ENCODE measurements around the gene SMURF2.

DNA sequence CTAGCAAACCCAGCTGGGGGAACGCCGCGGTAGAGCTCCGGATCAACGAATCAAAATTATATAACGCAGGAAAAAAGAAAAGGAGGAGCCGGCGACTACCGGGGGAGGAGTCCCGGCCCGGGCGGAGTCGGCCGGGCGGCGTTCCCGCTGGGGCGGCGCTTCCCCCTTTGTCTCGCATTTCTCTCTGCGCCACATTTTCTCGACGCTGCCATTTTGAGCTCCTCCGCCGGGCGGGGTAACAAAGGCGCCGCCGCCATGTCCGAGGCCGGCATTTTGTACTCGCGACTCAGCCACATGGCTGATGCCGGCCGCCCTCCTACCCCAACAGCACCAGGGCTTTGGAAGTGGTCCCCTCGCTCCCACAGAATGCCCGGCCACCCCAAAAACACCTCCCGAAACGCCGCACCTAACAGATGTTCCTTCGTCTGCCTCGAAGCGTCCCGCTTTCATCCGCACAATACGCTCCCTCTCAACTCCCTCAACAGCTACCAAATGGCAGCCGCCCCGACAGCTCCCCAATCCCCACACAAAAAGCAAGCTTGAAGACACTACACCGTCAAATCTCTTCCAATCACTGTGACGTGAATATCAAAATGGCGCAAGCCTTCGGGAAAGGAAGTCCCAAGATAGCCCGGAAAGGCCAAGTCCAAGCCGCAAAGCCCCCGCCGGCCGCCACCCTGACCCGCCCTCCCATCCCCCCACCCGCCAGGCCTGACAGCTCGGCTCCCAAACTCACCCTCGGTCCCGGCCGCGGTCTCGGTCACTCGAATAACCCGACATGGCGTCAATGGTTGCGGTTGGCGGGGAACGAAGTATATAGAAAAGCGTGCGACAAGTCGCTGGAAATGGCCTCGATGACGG, 156.5 kb downstream of the SMURF2 start:
- peak in 1 of 2 donors; percentile 49 for TF ChIP-seq POLR2A (IDR thresholded peaks at IDR 0.05)
- TF ChIP-seq, protein P1, sequence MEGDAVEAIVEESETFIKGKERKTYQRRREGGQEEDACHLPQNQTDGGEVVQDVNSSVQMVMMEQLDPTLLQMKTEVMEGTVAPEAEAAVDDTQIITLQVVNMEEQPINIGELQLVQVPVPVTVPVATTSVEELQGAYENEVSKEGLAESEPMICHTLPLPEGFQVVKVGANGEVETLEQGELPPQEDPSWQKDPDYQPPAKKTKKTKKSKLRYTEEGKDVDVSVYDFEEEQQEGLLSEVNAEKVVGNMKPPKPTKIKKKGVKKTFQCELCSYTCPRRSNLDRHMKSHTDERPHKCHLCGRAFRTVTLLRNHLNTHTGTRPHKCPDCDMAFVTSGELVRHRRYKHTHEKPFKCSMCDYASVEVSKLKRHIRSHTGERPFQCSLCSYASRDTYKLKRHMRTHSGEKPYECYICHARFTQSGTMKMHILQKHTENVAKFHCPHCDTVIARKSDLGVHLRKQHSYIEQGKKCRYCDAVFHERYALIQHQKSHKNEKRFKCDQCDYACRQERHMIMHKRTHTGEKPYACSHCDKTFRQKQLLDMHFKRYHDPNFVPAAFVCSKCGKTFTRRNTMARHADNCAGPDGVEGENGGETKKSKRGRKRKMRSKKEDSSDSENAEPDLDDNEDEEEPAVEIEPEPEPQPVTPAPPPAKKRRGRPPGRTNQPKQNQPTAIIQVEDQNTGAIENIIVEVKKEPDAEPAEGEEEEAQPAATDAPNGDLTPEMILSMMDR (IDR thresholded peaks at IDR 0.05), result no peak
